ENCODE measurements around the gene PCDHB13.
"Not testable (repeated sequence)": the region's sequence is repeated elsewhere in the genome, so short reads cannot be mapped to it uniquely, and the experiment has no call there.

DNA sequence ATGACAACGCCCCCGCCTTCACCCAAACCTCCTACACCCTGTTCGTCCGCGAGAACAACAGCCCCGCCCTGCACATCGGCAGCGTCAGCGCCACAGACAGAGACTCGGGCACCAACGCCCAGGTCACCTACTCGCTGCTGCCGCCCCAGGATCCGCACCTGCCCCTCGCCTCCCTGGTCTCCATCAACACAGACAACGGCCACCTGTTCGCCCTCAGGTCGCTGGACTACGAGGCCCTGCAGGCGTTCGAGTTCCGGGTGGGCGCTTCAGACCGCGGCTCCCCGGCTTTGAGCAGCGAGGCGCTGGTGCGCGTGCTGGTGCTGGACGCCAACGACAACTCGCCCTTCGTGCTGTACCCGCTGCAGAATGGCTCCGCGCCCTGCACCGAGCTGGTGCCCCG is 34.3 kb upstream of the PCDHB13 start:
- TF ChIP-seq CTCF (conservative IDR thresholded peaks at IDR 0.05; ENCODE audit: low read length); EZH2phosphoT487 (IDR thresholded peaks at IDR 0.05; ENCODE audit: borderline replicate concordance): not testable (repeated sequence)

All from Loucy (cell line).